CD14-positive monocyte (primary cell): Measurements from ENCODE around the gene ZNF384. TPM values are rescaled to one million over a fixed set of nuclear protein-coding genes. Genes with fewer than 3 reads are reported as not detected.
A peak's percentile ranks its signal among the peaks of the same experiment; 100 is the strongest.

ENCODE experiments used
- DNase-seq, 3 donors: peaks; one replicate each; pipeline ENCODE4 v3.0.0-alpha.2; 2011 to 2022
- H2AFZ ChIP-seq: 2 replicates; pipeline ENCODE4 v1.6.0; 2012; ENCODE audit warnings: mild to moderate bottlenecking, low read depth, low read length, inconsistent platforms; ENCODE audit not compliant: insufficient read depth, poor library complexity, severe bottlenecking
- H3K27ac ChIP-seq, 2 donors: 1 replicate in 1 of 2; 2 replicates in 1 of 2; pipeline ENCODE4 v1.5.1; 2012 to 2013; ENCODE audit warnings: low read length in 2 of 2, control low read depth in 1 of 2, inconsistent platforms in 1 of 2, low read depth in 1 of 2, mild to moderate bottlenecking in 1 of 2
- H3K27me3 ChIP-seq, 2 donors: one replicate each; pipeline versions ENCODE4 v1.6.0 to v1.6.1; 2011 to 2013; ENCODE audit warnings: low read length in 2 of 2; ENCODE audit not compliant: control insufficient read depth in 2 of 2, insufficient read depth in 2 of 2
- H3K36me3 ChIP-seq, 2 donors: replicated peaks in 1 of 2; 1 replicate in 1 of 2; 2 replicates in 1 of 2; pipeline versions ENCODE4 v1.5.1 to v1.6.1; 2012 to 2013; ENCODE audit warnings: low read length in 2 of 2, control low read depth in 1 of 2, inconsistent platforms in 1 of 2, mild to moderate bottlenecking in 1 of 2; ENCODE audit not compliant: insufficient read depth in 2 of 2, control insufficient read depth in 1 of 2
- H3K4me1 ChIP-seq, 2 donors: 1 replicate in 1 of 2; 2 replicates in 1 of 2; pipeline versions ENCODE4 v1.5.1 to v1.6.1; 2012 to 2013; ENCODE audit warnings: low read length in 2 of 2, control low read depth in 1 of 2, inconsistent platforms in 1 of 2, mild to moderate bottlenecking in 1 of 2, moderate library complexity in 1 of 2; ENCODE audit not compliant: insufficient read depth in 2 of 2, control insufficient read depth in 1 of 2
- H3K4me2 ChIP-seq: replicated peaks from 2 replicates; pipeline ENCODE3; 2012; ENCODE audit warnings: low read length, moderate library complexity, mild to moderate bottlenecking; ENCODE audit not compliant: poor library complexity, severe bottlenecking; ENCODE audit errors: extremely low read depth
- H3K4me3 ChIP-seq, 3 experiments: fragments of 200-600 bp in 1 of 3; sonication (generic) in 1 of 3; replicated peaks in 1 of 3; 1 replicate in 2 of 3; 2 replicates in 1 of 3; pipeline ENCODE4 v1.5.1; 2011 to 2013; ENCODE audit warnings: low read length in 3 of 3, mild to moderate bottlenecking in 3 of 3, control low read depth in 2 of 3, low read depth in 2 of 3, inconsistent platforms in 1 of 3, moderate library complexity in 1 of 3
- H3K79me2 ChIP-seq: 2 replicates; pipeline ENCODE4 v1.6.0; 2012; ENCODE audit warnings: mild to moderate bottlenecking, control low read depth, inconsistent platforms, low read length, moderate library complexity; ENCODE audit not compliant: insufficient read depth
- H3K9ac ChIP-seq: 2 replicates; pipeline ENCODE4 v1.6.0; 2017; ENCODE audit warnings: low read length, mild to moderate bottlenecking; ENCODE audit not compliant: insufficient read depth, poor library complexity, severe bottlenecking
- H3K9me3 ChIP-seq, 2 donors: replicated peaks in 1 of 2; 1 replicate in 1 of 2; 2 replicates in 1 of 2; pipeline versions ENCODE4 v1.5.1 to v1.6.1; 2012 to 2013; ENCODE audit warnings: low read length in 2 of 2, control low read depth in 1 of 2; ENCODE audit not compliant: control insufficient read depth in 1 of 2, insufficient read depth in 1 of 2
- H4K20me1 ChIP-seq: 2 replicates; pipeline ENCODE4 v1.6.0; 2012; ENCODE audit warnings: mild to moderate bottlenecking, low read length, control low read depth, moderate library complexity; ENCODE audit not compliant: insufficient read depth
- H3K27ac Mint-ChIP-seq, 7 donors: one replicate each; pipeline ENCODE4 v1.8.0; 2020; ENCODE audit warnings: mild to moderate bottlenecking in 7 of 7, mixed read lengths in 7 of 7, moderate library complexity in 6 of 7, inconsistent platforms in 2 of 7
- H3K27me3 Mint-ChIP-seq, 3 donors: one replicate each; pipeline ENCODE4 v1.8.0; 2021 to 2022; ENCODE audit warnings: low read depth in 3 of 3, mild to moderate bottlenecking in 3 of 3, mixed read lengths in 3 of 3, moderate library complexity in 3 of 3, inconsistent platforms in 1 of 3
- H3K36me3 Mint-ChIP-seq, 2 donors: one replicate each; pipeline ENCODE4 v1.8.0; 2020; ENCODE audit warnings: mixed read lengths in 2 of 2, inconsistent platforms in 1 of 2, mild to moderate bottlenecking in 1 of 2
- H3K4me1 Mint-ChIP-seq: one replicate; pipeline ENCODE4 v1.8.0; 2020; ENCODE audit warnings: mild to moderate bottlenecking, mixed read lengths
- H3K4me3 Mint-ChIP-seq, 2 donors: one replicate each; pipeline ENCODE4 v1.8.0; 2020; ENCODE audit warnings: mild to moderate bottlenecking in 2 of 2, mixed read lengths in 2 of 2, moderate library complexity in 1 of 2
- H3K9me3 Mint-ChIP-seq, 7 donors: one replicate each; pipeline ENCODE4 v1.8.0; 2020 to 2022; ENCODE audit warnings: mixed read lengths in 7 of 7, mild to moderate bottlenecking in 6 of 7, moderate library complexity in 6 of 7, inconsistent platforms in 2 of 7
- WGBS: methylation state at CpG from one replicate; pipeline ENCODE4 v1.1.5; 2013; ENCODE audit warnings: missing lambda C conversion rate; ENCODE audit not compliant: insufficient coverage; 5-methylcytosine and 5-hydroxymethylcytosine counted together
- intact Hi-C, 2 donors: fragments of 100-400 bp; cut with micrococcal nuclease; formaldehyde crosslinking; loops; one replicate each; pipeline versions ENCODE4 v1.15.0 to v1.15.1; 2023
- polyA plus RNA-seq, 3 donors: library from polyadenylated mRNA; depleted of rRNA in 1 of 3; unstranded in 2 of 3; stranded (reverse) in 1 of 3; fragments of 300-500 nt in 2 of 3; fragments of >200 nt in 1 of 3; fragmentation: Illumina TruSeq in 2 of 3; gene quantifications; 1 replicate in 2 of 3; 2 replicates in 1 of 3; pipeline ENCODE4 v1.2.3, GENCODE V29; 2012 to 2021
- TF ChIP-seq, protein P1 (sequence below): fragments of 200-600 bp; IDR thresholded peaks from one replicate; pipeline ENCODE4 v1.8.0; 2022; ENCODE audit warnings: antibody characterized with exemption, mild to moderate bottlenecking

Gene ZNF384
- polyA plus RNA-seq, 3 donors: 9.6 to 87.0 (median 10.9) TPM

DNA sequence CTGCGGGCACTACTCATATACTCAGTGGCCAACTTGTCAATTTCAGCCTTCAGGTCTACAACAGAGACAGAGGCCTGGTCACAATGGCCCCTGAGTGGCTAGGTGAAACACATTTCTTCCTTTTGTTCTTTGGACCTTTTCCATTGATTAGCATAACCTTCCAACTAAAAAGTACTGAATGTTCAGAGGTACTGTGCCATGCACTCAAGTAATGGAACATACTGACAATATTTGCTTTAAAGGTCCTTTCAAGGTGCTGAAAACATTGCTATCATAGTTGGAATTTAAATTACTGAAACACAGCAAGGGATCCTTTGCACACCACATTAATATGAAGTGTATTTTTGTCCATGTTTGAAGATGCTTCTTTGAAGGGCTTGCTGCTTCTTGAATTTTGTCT is 35.8 kb downstream of the ZNF384 start:
- intact Hi-C loops: loop anchor here in 1 of 2 donors (5.0 kb wide), 1 partner anchor 336 kb away; no protein-coding TSS in a partner anchor
- Histone ChIP-seq H3K4me2 (no peak overlapping the region), H2AFZ (no peak overlapping the region), H3K36me3 (peaks cover 59 to 85% of the 10 kb centered on the region in 2 donors), H3K27me3 (no peaks in the 10 kb centered on the region), H3K27ac (no peak overlapping the region), H3K4me1 (no peaks in the 10 kb centered on the region), H3K9ac (no peak overlapping the region), H3K79me2 (peaks cover 2% of the 10 kb centered on the region), H3K4me3 (no peak overlapping the region), H3K9me3 (no peaks in the 10 kb centered on the region), H4K20me1 (peaks cover 6% of the 10 kb centered on the region)
- Mint-ChIP-seq H3K9me3 (no peaks in the 10 kb centered on the region), H3K4me1 (no peaks in the 10 kb centered on the region), H3K4me3 (no peak overlapping the region), H3K36me3 (peaks cover 62 to 88% of the 10 kb centered on the region in 2 donors), H3K27ac (peak overlapping the region in 1 of 7 donors; percentile 41), H3K27me3 (peaks cover 0 to 2% (median 0%) of the 10 kb centered on the region in 3 donors)
- WGBS: 100% methylated on average over 1 of the region's 1 CpG
- DNase-seq: no peak
- TF ChIP-seq, protein P1, sequence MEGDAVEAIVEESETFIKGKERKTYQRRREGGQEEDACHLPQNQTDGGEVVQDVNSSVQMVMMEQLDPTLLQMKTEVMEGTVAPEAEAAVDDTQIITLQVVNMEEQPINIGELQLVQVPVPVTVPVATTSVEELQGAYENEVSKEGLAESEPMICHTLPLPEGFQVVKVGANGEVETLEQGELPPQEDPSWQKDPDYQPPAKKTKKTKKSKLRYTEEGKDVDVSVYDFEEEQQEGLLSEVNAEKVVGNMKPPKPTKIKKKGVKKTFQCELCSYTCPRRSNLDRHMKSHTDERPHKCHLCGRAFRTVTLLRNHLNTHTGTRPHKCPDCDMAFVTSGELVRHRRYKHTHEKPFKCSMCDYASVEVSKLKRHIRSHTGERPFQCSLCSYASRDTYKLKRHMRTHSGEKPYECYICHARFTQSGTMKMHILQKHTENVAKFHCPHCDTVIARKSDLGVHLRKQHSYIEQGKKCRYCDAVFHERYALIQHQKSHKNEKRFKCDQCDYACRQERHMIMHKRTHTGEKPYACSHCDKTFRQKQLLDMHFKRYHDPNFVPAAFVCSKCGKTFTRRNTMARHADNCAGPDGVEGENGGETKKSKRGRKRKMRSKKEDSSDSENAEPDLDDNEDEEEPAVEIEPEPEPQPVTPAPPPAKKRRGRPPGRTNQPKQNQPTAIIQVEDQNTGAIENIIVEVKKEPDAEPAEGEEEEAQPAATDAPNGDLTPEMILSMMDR: no peak

DNA sequence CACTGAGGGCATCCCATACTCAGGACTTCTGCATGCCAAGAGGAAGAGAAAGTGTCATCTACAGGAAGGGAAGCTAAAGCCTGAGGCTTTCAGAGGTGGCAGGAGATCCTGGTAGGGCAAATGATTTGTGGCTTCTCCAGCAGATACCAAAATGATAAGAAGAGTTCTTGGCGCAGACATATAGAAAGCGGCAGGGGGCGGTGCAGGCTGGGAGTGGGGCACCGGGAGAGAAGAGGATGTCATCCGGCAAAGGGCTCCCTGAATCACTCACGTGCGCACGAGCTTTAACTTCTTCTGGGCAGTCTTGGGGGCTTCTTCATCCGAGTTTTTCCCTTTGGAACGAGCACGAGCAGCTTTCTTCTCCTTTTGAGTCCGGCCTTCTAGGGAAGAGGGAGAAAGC is 36.8 kb downstream of the ZNF384 start:
- intact Hi-C loops: loop anchor here in 1 of 2 donors (5.0 kb wide), 1 partner anchor 335 kb away; no protein-coding TSS in a partner anchor
- DNase-seq: no peak
- H3K4me1 Mint-ChIP-seq: no peaks in the 10 kb centered on the region
- H3K4me3 Mint-ChIP-seq: no peak overlapping the region
- H3K27me3 Mint-ChIP-seq: peaks cover 0 to 2% (median 0%) of the 10 kb centered on the region in 3 donors
- Histone ChIP-seq H3K4me1 (peaks cover 0 to 2% of the 10 kb centered on the region in 2 donors), H3K9me3 (no peaks in the 10 kb centered on the region), H3K9ac (no peak overlapping the region), H3K4me3 (no peak overlapping the region), H3K79me2 (no peaks in the 10 kb centered on the region), H2AFZ (no peak overlapping the region), H3K27ac (peak overlapping the region in 1 of 2 donors; percentile 38), H3K36me3 (peaks cover 62 to 83% of the 10 kb centered on the region in 2 donors), H4K20me1 (peaks cover 6% of the 10 kb centered on the region), H3K27me3 (no peaks in the 10 kb centered on the region), H3K4me2 (no peak overlapping the region)
- peak overlapping the region in 1 of 7 donors; percentile 43 for H3K27ac Mint-ChIP-seq
- no peaks in the 10 kb centered on the region for H3K9me3 Mint-ChIP-seq
- H3K36me3 Mint-ChIP-seq: peaks cover 63 to 86% of the 10 kb centered on the region in 2 donors
- 96% methylated on average over 8 of the region's 12 CpGs for WGBS
- TF ChIP-seq, protein P1: no peak
